ENCODE measurements around the gene DNAH10. TPM values are rescaled to one million over a fixed set of nuclear protein-coding genes. Genes with fewer than 3 reads are reported as not detected.
A peak's percentile ranks its signal among the peaks of the same experiment; 100 is the strongest.

The DNAH10 gene, protein sequence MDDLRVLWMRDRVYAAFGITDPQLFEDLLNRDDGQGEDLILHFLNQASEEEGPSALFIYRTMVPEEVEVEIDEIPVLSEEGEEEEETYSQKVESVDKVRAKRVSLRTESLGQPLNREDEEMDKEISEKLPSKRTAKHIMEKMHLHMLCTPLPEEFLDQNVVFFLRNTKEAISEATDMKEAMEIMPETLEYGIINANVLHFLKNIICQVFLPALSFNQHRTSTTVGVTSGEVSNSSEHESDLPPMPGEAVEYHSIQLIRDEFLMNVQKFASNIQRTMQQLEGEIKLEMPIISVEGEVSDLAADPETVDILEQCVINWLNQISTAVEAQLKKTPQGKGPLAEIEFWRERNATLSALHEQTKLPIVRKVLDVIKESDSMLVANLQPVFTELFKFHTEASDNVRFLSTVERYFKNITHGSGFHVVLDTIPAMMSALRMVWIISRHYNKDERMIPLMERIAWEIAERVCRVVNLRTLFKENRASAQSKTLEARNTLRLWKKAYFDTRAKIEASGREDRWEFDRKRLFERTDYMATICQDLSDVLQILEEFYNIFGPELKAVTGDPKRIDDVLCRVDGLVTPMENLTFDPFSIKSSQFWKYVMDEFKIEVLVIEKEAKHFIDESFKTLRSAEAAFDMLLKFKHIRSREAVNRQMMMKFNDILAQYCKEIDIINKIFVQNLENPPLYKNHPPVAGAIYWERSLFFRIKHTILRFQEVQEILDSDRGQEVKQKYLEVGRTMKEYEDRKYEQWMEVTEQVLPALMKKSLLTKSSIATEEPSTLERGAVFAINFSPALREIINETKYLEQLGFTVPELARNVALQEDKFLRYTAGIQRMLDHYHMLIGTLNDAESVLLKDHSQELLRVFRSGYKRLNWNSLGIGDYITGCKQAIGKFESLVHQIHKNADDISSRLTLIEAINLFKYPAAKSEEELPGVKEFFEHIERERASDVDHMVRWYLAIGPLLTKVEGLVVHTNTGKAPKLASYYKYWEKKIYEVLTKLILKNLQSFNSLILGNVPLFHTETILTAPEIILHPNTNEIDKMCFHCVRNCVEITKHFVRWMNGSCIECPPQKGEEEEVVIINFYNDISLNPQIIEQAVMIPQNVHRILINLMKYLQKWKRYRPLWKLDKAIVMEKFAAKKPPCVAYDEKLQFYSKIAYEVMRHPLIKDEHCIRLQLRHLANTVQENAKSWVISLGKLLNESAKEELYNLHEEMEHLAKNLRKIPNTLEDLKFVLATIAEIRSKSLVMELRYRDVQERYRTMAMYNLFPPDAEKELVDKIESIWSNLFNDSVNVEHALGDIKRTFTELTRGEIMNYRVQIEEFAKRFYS (N-terminal part only)
- total RNA-seq (2016; rRNA removed; fragmentation: Illumina TruSeq; extraction: Trizol) (0.02 and 0.06 TPM in 2 replicates), polyA plus RNA-seq (2011; rRNA removed) (0.01 and 0.08 TPM in 2 replicates), polyA minus RNA-seq (2011; rRNA and poly(A)+ RNA removed; ENCODE audit: low replicate concordance) (under 0.01 and 0.02 TPM in 2 replicates), Bru-seq, nascent RNA (percentile 7 among the genes with signal in this experiment), BruChase-seq, experiment 1, labeled RNA remaining after a 6-hour chase (percentile 8 among the genes with signal in this experiment), BruChase-seq, experiment 2, labeled RNA remaining after a 2-hour chase (percentile 9 among the genes with signal in this experiment)
- total RNA-seq (2016; cell fraction: cytosol; rRNA removed; fragmentation: Illumina TruSeq; extraction: Trizol; ENCODE audit: low read depth), result under 0.01 and 0.09 TPM in 2 replicates
- total RNA-seq (2016; cell fraction: insoluble cytoplasmic fraction; rRNA removed; fragmentation: Illumina TruSeq; extraction: Trizol), result 0.04 and 0.10 TPM in 2 replicates
- 0.06 TPM in 1 of 2 replicates, not detected in the other for total RNA-seq (2016; cell fraction: membrane; rRNA removed; fragmentation: Illumina TruSeq; extraction: Trizol)
- total RNA-seq (2016; cell fraction: nucleus; rRNA removed; fragmentation: Illumina TruSeq; extraction: Trizol), result 0.03 and 0.31 TPM in 2 replicates
- polyA plus RNA-seq (2011; cell fraction: cytosol; rRNA removed), result 0.01 and 0.04 TPM in 2 replicates
- polyA plus RNA-seq (2011; cell fraction: nucleus; rRNA removed), result 0.10 and 0.12 TPM in 2 replicates
- 0.08 and 0.23 TPM in 2 replicates for polyA plus RNA-seq (2012)
- polyA plus RNA-seq (2016; cell fraction: cytosol; fragmentation: Illumina TruSeq; extraction: Trizol; ENCODE audit: low read depth), result not detected in 2 replicates
- polyA plus RNA-seq (2016; cell fraction: insoluble cytoplasmic fraction; fragmentation: Illumina TruSeq; extraction: Trizol; ENCODE audit: low read depth), result not detected in 2 replicates
- not detected in 2 replicates for polyA plus RNA-seq (2016; cell fraction: membrane; fragmentation: Illumina TruSeq; extraction: Trizol; ENCODE audit: low read depth)
- not detected in 2 replicates for polyA plus RNA-seq (2016; cell fraction: nucleus; fragmentation: Illumina TruSeq; extraction: Trizol; ENCODE audit: insufficient read depth, low read depth)
- not detected in 2 replicates for polyA minus RNA-seq (2011; cell fraction: cytosol; rRNA and poly(A)+ RNA removed)
- polyA minus RNA-seq (2011; cell fraction: nucleus; rRNA and poly(A)+ RNA removed), result under 0.01 and 0.25 TPM in 2 replicates
- long read RNA-seq, experiment 1, result 0 reads
- long read RNA-seq, experiment 2, result 0 reads

DNA sequence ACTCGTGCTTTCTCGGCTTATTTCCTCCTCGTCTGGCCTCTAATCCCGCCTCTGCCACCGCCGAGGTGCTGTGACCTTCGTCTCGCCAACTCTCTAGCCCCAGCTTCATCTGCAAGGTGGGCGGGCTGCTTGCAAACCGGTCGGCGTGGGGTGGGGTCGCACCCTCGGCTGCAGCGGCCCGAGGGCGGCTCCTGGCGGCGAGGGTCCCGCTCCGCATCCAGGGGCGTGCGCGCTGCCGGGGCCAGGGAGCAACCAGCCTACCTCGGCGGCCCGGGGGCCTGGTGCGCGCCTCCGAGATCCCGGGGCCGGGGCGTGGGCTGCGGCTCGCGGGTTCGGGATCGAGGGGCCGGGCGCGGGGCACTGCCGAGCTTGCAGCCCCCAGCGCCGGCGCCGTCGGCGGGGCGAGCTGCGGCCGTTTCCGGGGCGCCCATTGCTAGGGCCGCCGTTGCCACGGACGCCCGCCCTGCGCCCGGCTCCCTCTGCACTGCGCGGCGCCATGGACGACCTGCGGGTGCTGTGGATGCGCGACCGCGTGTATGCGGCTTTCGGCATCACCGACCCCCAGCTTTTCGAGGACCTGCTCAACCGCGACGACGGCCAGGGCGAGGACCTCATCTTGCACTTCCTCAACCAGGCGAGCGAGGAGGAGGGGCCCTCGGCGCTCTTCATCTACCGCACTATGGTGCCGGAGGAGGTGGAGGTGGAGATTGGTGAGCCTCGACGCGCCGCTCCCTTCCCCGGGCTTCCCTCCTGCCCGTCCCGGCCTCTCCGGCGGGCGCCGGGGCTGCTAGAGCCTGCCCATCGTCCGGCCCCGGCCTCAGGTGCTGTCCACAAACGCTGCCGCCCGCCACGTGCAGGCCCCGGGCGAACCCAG, at the start of gene DNAH10:
TSS of gene DNAH10 (plus strand) at position 461 of the 874 bp plus-strand sequence. CDS start at position 497, 36 bp downstream.
- peak within 1 kb of the TSS; percentile 61 to 76 (median 66) for H3K4me3 ChIP-seq (replicated peaks in 1 of 3; ENCODE audit: insufficient read depth in 1 of 3, low read depth in 2 of 3, low read length in 3 of 3)
- intact Hi-C loops (cut with micrococcal nuclease; ENCODE audit: unreplicated experiment) (no loop called here), in situ Hi-C loops (cut with HindIII; ENCODE audit: extremely low pct_ligation_motif_present, low pct_unique_long_range_greater_than_20kb) (no loop called here)
- FAIRE-seq (no peak), DNase-seq (ENCODE audit: low spot score) (peak; percentile 39), ATAC-seq (peak; percentile 90)
- no peak within 1 kb of the TSS for H3K27ac ChIP-seq (ENCODE audit: extremely low read length, insufficient read depth, low read length)
- H3K27me3 ChIP-seq (ENCODE audit: control insufficient read depth in 1 of 2, insufficient read depth in 2 of 2, low read length in 2 of 2), result peaks cover 0 to 5% of the 10 kb centered on the region in 2 experiments; a peak in 2 of 5 replicates
- no TSS peak for BruUV-seq (replicated peaks)
- WGBS (ENCODE audit: low lambda C conversion rate), result 1% methylated on average over 14 of the region's 105 CpGs
- ChIA-PET POLR2A (interaction anchor here (0.5 kb wide), 1 partner anchor 684 kb away, joined by 3 read pairs; no protein-coding TSS in a partner anchor), CTCF (ENCODE audit: low intra/inter-chr PET ratio, low total read pairs) (no interaction called here)
- H3K4me1 ChIP-seq (ENCODE audit: insufficient read depth, low read length), result peaks cover 37% of the 10 kb centered on the region
- no peaks in the 10 kb centered on the region for H3K9me3 ChIP-seq (ENCODE audit: low read length)
- H3K36me3 ChIP-seq (replicated peaks in 1 of 2; ENCODE audit: control insufficient read depth in 1 of 2, insufficient read depth in 2 of 2, low read length in 2 of 2), result no peaks in the 10 kb centered on the region
- peak within 1 kb of the TSS; percentile 95 for H3K4me2 ChIP-seq (ENCODE audit: low read depth, low read length)
- no peak within 1 kb of the TSS for H2AFZ ChIP-seq (ENCODE audit: low read length)
- no peaks in the 10 kb centered on the region for H3K79me2 ChIP-seq (ENCODE audit: insufficient read depth, low read length)
- 0 out of 2 replicates have a peak within 1 kb of the TSS, but pooled peaks have one; percentile 16 for H3K9ac ChIP-seq (ENCODE audit: insufficient read depth, low read depth, low read length)
- no peaks in the 10 kb centered on the region for H4K20me1 ChIP-seq (ENCODE audit: insufficient read depth, low read length)
- TF ChIP-seq ZNF543 (CRISPR knock-in tag; IDR thresholded peaks at IDR 0.05) (no peak), PTBP1 (IDR thresholded peaks at IDR 0.05; ENCODE audit: low read depth, low read length, poor library complexity, severe bottlenecking) (no peak), ZNF639 (CRISPR knock-in tag; conservative IDR thresholded peaks at IDR 0.05) (no peak), ZNF17 (CRISPR knock-in tag; IDR thresholded peaks at IDR 0.05) (no peak), ZSCAN31 (CRISPR knock-in tag; IDR thresholded peaks at IDR 0.05; ENCODE audit: low read depth) (0 out of 2 replicates have a peak, but pooled peaks have one; percentile 14), ZNF629 (CRISPR knock-in tag; conservative IDR thresholded peaks at IDR 0.05) (no peak), MXI1 (IDR thresholded peaks at IDR 0.05; ENCODE audit: borderline replicate concordance, low read depth, low read length) (peak; percentile 56; the same call in 1 of the 3 replicates), PATZ1 (CRISPR knock-in tag; IDR thresholded peaks at IDR 0.05) (peak; percentile 42; the same call in 1 of the 2 replicates), SP1 (IDR thresholded peaks at IDR 0.05) (no peak), SP1 (CRISPR knock-in tag; IDR thresholded peaks at IDR 0.05) (0 out of 2 replicates have a peak, but pooled peaks have one; percentile 19)
